Stomach (tissue), 9 donors: ENCODE measurements around the gene ERBB4. TPM values are rescaled to one million over a fixed set of nuclear protein-coding genes. Genes with fewer than 3 reads are reported as not detected.

Source experiments
- DNase-seq, 2 donors: peaks; one replicate each; pipeline versions ENCODE4 v3.0.0 to v3.0.0-alpha.2; 2013 to 2019
- H3K27ac ChIP-seq, 5 donors: fragments of 200-600 bp in 4 of 5; sonication (generic) in 4 of 5; one replicate each; pipeline ENCODE4 v1.5.1; 2013 to 2019; ENCODE audit warnings: mild to moderate bottlenecking in 1 of 5, moderate library complexity in 1 of 5
- H3K27me3 ChIP-seq, 3 donors: fragments of 200-600 bp; sonication (generic); one replicate each; pipeline ENCODE4 v1.5.1; 2017 to 2019; ENCODE audit warnings: mixed run types in 1 of 3
- H3K36me3 ChIP-seq, 4 donors: fragments of 200-600 bp; sonication (generic); 1 replicate in 3 of 4; 2 replicates in 1 of 4; pipeline ENCODE4 v1.5.1; 2016 to 2019
- H3K4me1 ChIP-seq, 4 donors: fragments of 200-600 bp; sonication (generic); one replicate each; pipeline ENCODE4 v1.5.1; 2016 to 2019
- H3K4me3 ChIP-seq, 4 donors: fragments of 200-600 bp; sonication (generic) in 3 of 4; one replicate each; pipeline ENCODE4 v1.5.1; 2016 to 2019; ENCODE audit warnings: mild to moderate bottlenecking in 1 of 4
- H3K9me3 ChIP-seq, 4 donors: fragments of 200-600 bp; sonication (generic); one replicate each; pipeline ENCODE4 v1.5.1; 2016 to 2019
- EP300 ChIP-seq: sonication (generic); formaldehyde crosslinking; IDR thresholded peaks from one replicate; pipeline ENCODE4 v1.6.1; 2017; ENCODE audit warnings: antibody characterized with exemption
- POLR2A ChIP-seq, 4 donors: fragments of 450-650 bp; IDR thresholded peaks; one replicate each; pipeline ENCODE4 v1.6.1; 2016; ENCODE audit warnings: antibody characterized with exemption in 4 of 4, control low read depth in 2 of 4, mild to moderate bottlenecking in 1 of 4, moderate library complexity in 1 of 4
- POLR2AphosphoS5 ChIP-seq, 3 donors: sonication (generic); formaldehyde crosslinking; IDR thresholded peaks; one replicate each; pipeline ENCODE4 v1.6.1; 2016; ENCODE audit warnings: antibody characterized with exemption in 3 of 3
- WGBS, 5 donors: extraction: QIAGEN DNeasy Blood & Tissue Kit in 3 of 5; methylation state at CpG; one replicate each; pipeline versions ENCODE4 v1.1.5 to v1.1.7; 2013 to 2018; 5-methylcytosine and 5-hydroxymethylcytosine counted together
- intact Hi-C: fragments of 100-400 bp; cut with DNase I; formaldehyde crosslinking; loops from one replicate; pipeline ENCODE4 v1.15.1; 2023; ENCODE audit warnings: low total_unique reads
- polyA plus RNA-seq, 3 donors: library from polyadenylated mRNA; stranded (reverse); fragments of 200-250 nt; gene quantifications; one replicate each; pipeline ENCODE4 v1.2.3, GENCODE V29; 2013
- total RNA-seq, 5 donors: library from RNA; depleted of rRNA; stranded (reverse); fragments of >200 nt; gene quantifications; one replicate each; pipeline versions ENCODE4 v1.1.0 to v1.2.3, GENCODE V29; 2014 to 2016
- TF ChIP-seq, protein P1 (sequence below), 7 experiments: fragments of 450-650 bp in 4 of 7; fragments of 200-600 bp in 3 of 7; sonication (generic) in 3 of 7; IDR thresholded peaks; one replicate each; pipeline ENCODE4 v1.5.1; 2016 to 2019; ENCODE audit warnings: antibody characterized with exemption in 7 of 7, control low read depth in 2 of 7, mild to moderate bottlenecking in 1 of 7
- donor health status: healthy with polysubstance abuse.
- donor health status: Bipolar disorder and iron deficiency.
- donor health status: healthy.

The ERBB4 gene
- total and polyA plus RNA-seq, 8 donors: 0.12 to 2.5 (median 0.45) TPM; not detected in 1

DNA sequence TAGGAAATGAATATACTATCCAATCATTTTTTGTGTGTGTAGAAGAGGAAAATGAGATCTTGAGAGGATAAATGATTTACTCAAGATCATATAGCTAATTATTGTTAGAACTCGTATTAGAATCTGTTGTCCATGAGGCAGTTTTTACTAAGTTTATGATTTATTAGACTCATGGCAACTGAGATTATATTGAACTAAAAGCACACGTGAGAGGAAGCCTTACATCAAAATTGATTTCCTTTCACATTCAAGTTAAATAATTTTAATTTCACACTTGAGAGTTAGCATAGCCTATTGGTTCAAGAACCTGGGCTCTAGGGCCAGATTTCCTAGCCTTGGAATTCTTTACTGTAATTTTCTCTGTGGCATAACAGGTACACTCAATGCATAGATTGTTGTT, 552.3 kb downstream of the ERBB4 start:
- H3K4me1 ChIP-seq: no peaks in the 10 kb centered on the region
- H3K9me3 ChIP-seq: no peaks in the 10 kb centered on the region
- 56 to 75% (median 62%) methylated on average over 2 of the region's 2 CpGs for WGBS, 5 donors
- no peak overlapping the region for H3K4me3 ChIP-seq
- H3K36me3 ChIP-seq: no peaks in the 10 kb centered on the region
- DNase-seq: no peak
- H3K27me3 ChIP-seq: no peaks in the 10 kb centered on the region
- TF ChIP-seq EP300 (no peak), POLR2AphosphoS5 (IDR thresholded peaks at IDR 0.05) (no peak), POLR2A (IDR thresholded peaks at IDR 0.05) (no peak)
- TF ChIP-seq, protein P1, sequence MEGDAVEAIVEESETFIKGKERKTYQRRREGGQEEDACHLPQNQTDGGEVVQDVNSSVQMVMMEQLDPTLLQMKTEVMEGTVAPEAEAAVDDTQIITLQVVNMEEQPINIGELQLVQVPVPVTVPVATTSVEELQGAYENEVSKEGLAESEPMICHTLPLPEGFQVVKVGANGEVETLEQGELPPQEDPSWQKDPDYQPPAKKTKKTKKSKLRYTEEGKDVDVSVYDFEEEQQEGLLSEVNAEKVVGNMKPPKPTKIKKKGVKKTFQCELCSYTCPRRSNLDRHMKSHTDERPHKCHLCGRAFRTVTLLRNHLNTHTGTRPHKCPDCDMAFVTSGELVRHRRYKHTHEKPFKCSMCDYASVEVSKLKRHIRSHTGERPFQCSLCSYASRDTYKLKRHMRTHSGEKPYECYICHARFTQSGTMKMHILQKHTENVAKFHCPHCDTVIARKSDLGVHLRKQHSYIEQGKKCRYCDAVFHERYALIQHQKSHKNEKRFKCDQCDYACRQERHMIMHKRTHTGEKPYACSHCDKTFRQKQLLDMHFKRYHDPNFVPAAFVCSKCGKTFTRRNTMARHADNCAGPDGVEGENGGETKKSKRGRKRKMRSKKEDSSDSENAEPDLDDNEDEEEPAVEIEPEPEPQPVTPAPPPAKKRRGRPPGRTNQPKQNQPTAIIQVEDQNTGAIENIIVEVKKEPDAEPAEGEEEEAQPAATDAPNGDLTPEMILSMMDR (IDR thresholded peaks at IDR 0.05): no peak
- H3K27ac ChIP-seq: no peak overlapping the region
- intact Hi-C loops: no loop called here

DNA sequence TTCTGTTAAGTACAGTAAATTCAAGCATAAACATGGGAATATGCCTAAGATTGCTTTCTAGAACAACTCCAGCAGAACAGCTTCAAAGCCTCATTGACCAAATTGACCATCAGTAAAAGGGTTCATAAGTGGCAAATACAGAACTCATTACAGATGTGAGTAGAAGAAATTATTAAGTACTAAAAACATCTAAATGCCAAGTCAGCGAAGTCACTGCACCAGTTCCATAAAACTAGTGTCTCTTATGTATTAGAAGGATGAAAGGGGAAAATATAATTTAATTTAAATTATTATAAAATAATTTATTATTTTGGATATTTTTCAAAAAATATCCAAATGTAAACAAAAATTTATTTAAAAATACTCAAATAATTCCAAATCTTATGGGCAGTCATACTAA, 553.2 kb downstream of the ERBB4 start:
- Histone ChIP-seq H3K27ac (no peak overlapping the region), H3K27me3 (no peaks in the 10 kb centered on the region), H3K36me3 (no peaks in the 10 kb centered on the region), H3K4me1 (no peaks in the 10 kb centered on the region), H3K9me3 (no peaks in the 10 kb centered on the region), H3K4me3 (no peak overlapping the region)
- 80 to 91% (median 85%) methylated on average over 1 of the region's 1 CpG for WGBS, 5 donors
- intact Hi-C loops: no loop called here
- no peak for TF ChIP-seq POLR2A (IDR thresholded peaks at IDR 0.05)
- TF ChIP-seq, protein P1 (IDR thresholded peaks at IDR 0.05): no peak
- TF ChIP-seq EP300: no peak
- TF ChIP-seq POLR2AphosphoS5 (IDR thresholded peaks at IDR 0.05): no peak
- DNase-seq: no peak

DNA sequence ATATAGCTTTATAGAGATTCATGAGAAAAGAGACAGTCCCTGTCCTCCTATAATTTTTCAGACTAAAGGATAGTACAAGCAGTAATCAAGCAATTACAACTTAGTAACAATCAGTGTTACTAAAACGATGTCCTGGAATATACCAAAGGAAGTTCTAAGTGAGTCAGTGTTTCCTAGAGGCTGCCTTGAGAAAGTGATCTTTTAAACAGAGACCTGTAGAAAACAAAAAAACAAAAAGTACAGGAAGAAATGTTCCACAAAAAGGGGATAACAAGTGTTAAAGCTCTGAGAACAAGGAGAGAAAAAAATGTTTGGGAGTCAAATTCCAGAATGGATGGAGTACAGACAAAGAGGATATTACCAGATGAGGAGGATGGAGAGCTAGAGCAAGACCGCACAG, 556.4 kb downstream of the ERBB4 start:
- no peaks in the 10 kb centered on the region for H3K36me3 ChIP-seq
- H3K27me3 ChIP-seq: no peaks in the 10 kb centered on the region
- no peak overlapping the region for H3K27ac ChIP-seq
- no peaks in the 10 kb centered on the region for H3K9me3 ChIP-seq
- no peak for DNase-seq
- 71 to 86% (median 83%) methylated on average over 2 of the region's 2 CpGs for WGBS, 5 donors
- intact Hi-C loops: no loop called here
- H3K4me1 ChIP-seq: no peaks in the 10 kb centered on the region
- H3K4me3 ChIP-seq: no peak overlapping the region
- TF ChIP-seq POLR2AphosphoS5 (IDR thresholded peaks at IDR 0.05): no peak
- no peak for TF ChIP-seq POLR2A (IDR thresholded peaks at IDR 0.05)
- TF ChIP-seq EP300: no peak
- TF ChIP-seq, protein P1 (IDR thresholded peaks at IDR 0.05): no peak

DNA sequence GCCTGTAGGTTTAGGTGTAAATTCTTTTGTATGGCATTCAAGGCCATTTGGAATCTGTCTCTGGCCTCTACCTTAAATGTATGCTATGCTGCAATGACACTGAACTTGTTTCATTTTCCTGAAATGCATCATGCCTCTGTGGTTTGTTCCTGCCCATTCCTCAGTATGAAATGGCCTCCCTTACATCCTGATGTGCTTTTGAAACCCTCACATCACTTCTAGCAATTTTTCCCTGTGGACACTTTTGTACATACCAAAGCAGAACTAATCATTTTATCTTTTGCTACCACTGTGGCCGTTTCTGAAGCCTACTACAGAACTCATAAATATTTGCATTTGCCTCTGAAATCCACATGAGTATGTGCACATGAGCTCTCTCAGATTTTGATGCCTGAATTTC, 557.2 kb downstream of the ERBB4 start:
- no peak overlapping the region for H3K27ac ChIP-seq
- H3K9me3 ChIP-seq: no peaks in the 10 kb centered on the region
- H3K4me1 ChIP-seq: no peaks in the 10 kb centered on the region
- DNase-seq: no peak
- WGBS, 5 donors: 8 to 19% (median 8%) methylated on average over 1 of the region's 1 CpG
- no peak for TF ChIP-seq POLR2A (IDR thresholded peaks at IDR 0.05)
- H3K27me3 ChIP-seq: no peaks in the 10 kb centered on the region
- no peak overlapping the region for H3K4me3 ChIP-seq
- no peaks in the 10 kb centered on the region for H3K36me3 ChIP-seq
- intact Hi-C loops: no loop called here

DNA sequence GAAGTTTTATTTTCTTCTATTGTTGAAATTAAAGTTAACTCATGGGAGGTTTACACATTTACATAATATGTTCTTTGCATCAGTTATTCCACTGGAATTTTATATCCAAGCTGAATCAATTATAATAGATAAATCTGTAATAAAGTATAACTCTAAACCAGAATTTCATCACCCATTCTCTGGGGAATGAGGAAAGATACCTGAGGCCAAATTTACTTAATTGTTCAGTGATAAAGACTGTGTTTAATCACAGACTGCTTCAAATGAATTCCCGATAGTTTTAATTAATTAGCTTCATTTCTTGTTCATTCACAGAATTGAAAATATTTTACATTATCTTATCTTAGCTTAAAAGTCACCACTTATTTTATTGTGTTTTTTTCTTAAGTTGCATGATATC, 562.5 kb downstream of the ERBB4 start:
- no peak for DNase-seq
- H3K36me3 ChIP-seq: no peaks in the 10 kb centered on the region
- no peak overlapping the region for H3K4me3 ChIP-seq
- no peaks in the 10 kb centered on the region for H3K27me3 ChIP-seq
- intact Hi-C loops: no loop called here
- no peak for TF ChIP-seq POLR2A (IDR thresholded peaks at IDR 0.05)
- TF ChIP-seq EP300: no peak
- TF ChIP-seq, protein P1 (IDR thresholded peaks at IDR 0.05): no peak
- TF ChIP-seq POLR2AphosphoS5 (IDR thresholded peaks at IDR 0.05): no peak
- H3K4me1 ChIP-seq: no peaks in the 10 kb centered on the region
- no peak overlapping the region for H3K27ac ChIP-seq
- peaks cover 0 to 6% (median 1%) of the 10 kb centered on the region in 4 donors for H3K9me3 ChIP-seq
- 44 to 75% (median 62%) methylated on average over 1 of the region's 1 CpG for WGBS, 5 donors
